ENCODE results near the gene TNS1. TPM values are rescaled to one million over a fixed set of nuclear protein-coding genes. Genes with fewer than 3 reads are reported as not detected.

Gene TNS1
- total RNA-seq, 3 donors from 2014 or later (not counting 1 experiment from before 2014, with no cell fraction given) = 1.1 to 3.0 (median 2.1) TPM

DNA sequence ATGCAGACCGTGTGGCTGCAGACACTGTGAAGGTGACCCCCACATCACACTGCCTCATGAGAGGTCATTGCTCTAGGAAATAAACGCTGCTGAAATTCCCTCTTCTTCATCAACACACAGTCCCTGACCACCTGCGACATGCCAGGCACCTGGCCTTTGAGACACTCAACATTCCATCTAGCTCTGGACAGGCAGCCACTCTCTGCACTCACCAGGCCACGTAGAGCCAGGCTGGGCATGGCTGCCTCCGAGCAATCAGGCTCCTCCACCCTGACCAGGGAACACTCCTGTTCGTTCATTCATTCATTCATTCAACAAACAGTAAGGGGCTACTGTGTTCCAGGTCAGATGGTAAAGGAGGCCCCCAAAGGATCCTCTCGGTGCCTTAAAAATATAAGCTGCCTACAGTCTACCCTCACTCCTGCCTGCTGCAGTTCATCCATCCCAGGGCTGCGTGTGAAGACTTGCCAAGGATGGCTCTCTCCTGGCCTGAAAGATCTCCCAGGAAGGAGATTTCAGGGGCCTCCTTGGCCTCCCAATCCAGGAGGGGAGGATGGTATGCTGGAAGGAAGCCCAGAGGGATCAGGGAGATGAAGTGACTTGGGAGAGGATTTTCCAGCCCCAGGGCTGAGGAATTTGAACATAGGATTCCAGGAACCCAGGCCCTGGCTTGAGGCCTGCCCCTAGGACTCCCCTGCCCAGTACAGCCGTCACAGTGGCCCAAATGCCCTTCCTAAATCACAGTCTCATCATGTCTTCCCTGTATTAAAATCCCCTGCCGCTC, 66.7 kb downstream of the TNS1 start:
- no peak for TF ChIP-seq CTCF (IDR thresholded peaks at IDR 0.05)
- ATAC-seq (no peak), DNase-seq (no peak)
- Histone ChIP-seq H3K4me3 (ENCODE audit: low read length) (no peak overlapping the region), H3K27me3 (ENCODE audit: control insufficient read depth, insufficient read depth, low read length) (no peaks in the 10 kb centered on the region), H3K27ac (ENCODE audit: low read length) (no peak overlapping the region), H3K36me3 (ENCODE audit: control insufficient read depth, insufficient read depth, low read length) (no peaks in the 10 kb centered on the region), H3K9me3 (ENCODE audit: control insufficient read depth, insufficient read depth, low read length) (no peaks in the 10 kb centered on the region), H3K4me1 (ENCODE audit: control insufficient read depth, insufficient read depth, low read length) (peaks cover 7% of the 10 kb centered on the region)
- Mint-ChIP-seq H3K9me3 (no peaks in the 10 kb centered on the region), H3K36me3 (no peaks in the 10 kb centered on the region), H3K27me3 (ENCODE audit: low read depth in 2 of 2) (peaks cover 24 to 35% of the 10 kb centered on the region in 2 donors), H3K27ac (no peak overlapping the region), H3K4me3 (no peak overlapping the region), H3K4me1 (peaks cover 0 to 15% of the 10 kb centered on the region in 2 donors)
- intact Hi-C loops (cut with micrococcal nuclease) = no loop called here
- 86% methylated on average over 10 of the region's 10 CpGs for WGBS (ENCODE audit: insufficient coverage)

DNA sequence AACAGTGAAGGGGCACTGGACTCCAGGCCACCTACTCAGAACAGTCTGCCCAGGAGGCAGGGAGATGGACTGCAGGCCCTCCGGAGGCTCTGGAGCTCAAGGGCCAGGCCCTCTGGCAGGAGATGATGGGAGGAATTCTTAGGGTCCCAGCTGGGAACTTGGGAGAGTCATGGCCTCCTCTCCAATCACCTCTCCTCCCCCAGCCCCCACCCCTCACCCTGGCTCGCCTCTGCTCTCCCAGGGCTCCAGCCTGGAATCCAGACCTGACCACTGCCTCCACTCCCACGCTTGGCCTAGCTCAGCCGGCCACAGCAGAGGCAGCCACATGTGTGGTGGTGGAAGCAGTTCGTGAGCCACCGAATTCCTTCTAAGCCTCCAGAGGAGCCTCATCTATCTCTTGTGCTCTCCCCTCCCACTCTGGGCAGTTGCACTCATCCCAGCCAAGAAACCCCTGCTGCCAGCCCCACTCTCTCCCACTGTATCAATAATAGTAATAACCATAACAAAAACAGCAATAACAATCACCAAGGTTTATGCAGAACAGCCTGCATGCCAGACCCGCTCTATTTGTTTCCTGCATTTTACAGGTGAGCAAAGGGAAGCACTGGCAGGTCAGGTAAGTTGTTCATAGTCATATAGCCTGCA, 67.4 kb downstream of the TNS1 start:
- H3K9me3 Mint-ChIP-seq = no peaks in the 10 kb centered on the region
- Histone ChIP-seq H3K4me1 (ENCODE audit: control insufficient read depth, insufficient read depth, low read length) (peaks cover 14% of the 10 kb centered on the region), H3K4me3 (ENCODE audit: low read length) (no peak overlapping the region), H3K27me3 (ENCODE audit: control insufficient read depth, insufficient read depth, low read length) (no peaks in the 10 kb centered on the region), H3K36me3 (ENCODE audit: control insufficient read depth, insufficient read depth, low read length) (no peaks in the 10 kb centered on the region), H3K9me3 (ENCODE audit: control insufficient read depth, insufficient read depth, low read length) (no peaks in the 10 kb centered on the region), H3K27ac (ENCODE audit: low read length) (no peak overlapping the region)
- DNase-seq = no peak
- peaks cover 29 to 37% of the 10 kb centered on the region in 2 donors for H3K27me3 Mint-ChIP-seq (ENCODE audit: low read depth in 2 of 2)
- 82% methylated on average over 7 of the region's 7 CpGs for WGBS (ENCODE audit: insufficient coverage)
- H3K27ac Mint-ChIP-seq = no peak overlapping the region
- no peak overlapping the region for H3K4me3 Mint-ChIP-seq
- H3K4me1 Mint-ChIP-seq = peaks cover 7 to 22% of the 10 kb centered on the region in 2 donors
- no peak for TF ChIP-seq CTCF (IDR thresholded peaks at IDR 0.05)
- H3K36me3 Mint-ChIP-seq = no peaks in the 10 kb centered on the region
- intact Hi-C loops (cut with micrococcal nuclease) = no loop called here
- no peak for ATAC-seq

GRCh38 chr2:217934321-217935131, 68.3 kb downstream of the TNS1 start:
- H3K27me3 Mint-ChIP-seq (ENCODE audit: low read depth in 2 of 2) = peaks cover 36 to 40% of the 10 kb centered on the region in 2 donors
- H3K4me1 Mint-ChIP-seq = peaks cover 12 to 27% of the 10 kb centered on the region in 2 donors
- intact Hi-C loops (cut with micrococcal nuclease) = no loop called here
- no peaks in the 10 kb centered on the region for H3K36me3 Mint-ChIP-seq
- H3K4me3 Mint-ChIP-seq = no peak overlapping the region
- ATAC-seq (peak in 2 of 3 donors; percentile 43 to 45), DNase-seq (peak in 1 of 2 donors; percentile 6)
- no peaks in the 10 kb centered on the region for H3K9me3 Mint-ChIP-seq
- Histone ChIP-seq H3K4me3 (ENCODE audit: low read length) (no peak overlapping the region), H3K27ac (ENCODE audit: low read length) (no peak overlapping the region), H3K4me1 (ENCODE audit: control insufficient read depth, insufficient read depth, low read length) (peaks cover 17% of the 10 kb centered on the region), H3K27me3 (ENCODE audit: control insufficient read depth, insufficient read depth, low read length) (no peaks in the 10 kb centered on the region), H3K36me3 (ENCODE audit: control insufficient read depth, insufficient read depth, low read length) (no peaks in the 10 kb centered on the region), H3K9me3 (ENCODE audit: control insufficient read depth, insufficient read depth, low read length) (no peaks in the 10 kb centered on the region)
- TF ChIP-seq CTCF (IDR thresholded peaks at IDR 0.05) = no peak
- H3K27ac Mint-ChIP-seq = no peak overlapping the region
- 33% methylated on average over 13 of the region's 13 CpGs for WGBS (ENCODE audit: insufficient coverage)
